ENCODE data around the gene FOXI1. TPM values are rescaled to one million over a fixed set of nuclear protein-coding genes. Genes with fewer than 3 reads are reported as not detected.

FOXI1 gene
- total RNA-seq, 4 donors from 2014 or later: not detected

GRCh38 chr5:170143710-170144109 is 38.0 kb downstream of the FOXI1 start:
- no peaks in the 10 kb centered on the region for H3K27me3 ChIP-seq
- no peak overlapping the region for H3K4me3 ChIP-seq
- in situ Hi-C loops (cut with MboI; ENCODE audit: low sequenced_read_pairs in 4 of 4) (no loop called here), intact Hi-C loops (cut with DNase I; ENCODE audit: low total_unique reads) (no loop called here)
- no peaks in the 10 kb centered on the region for H3K4me1 ChIP-seq
- DNase-seq (no peak), ATAC-seq (no peak)
- H3K27ac ChIP-seq: no peak overlapping the region
- H3K36me3 ChIP-seq: no peaks in the 10 kb centered on the region
- TF ChIP-seq CTCF (IDR thresholded peaks at IDR 0.05 in 4 of 5, conservative IDR thresholded peaks at IDR 0.05 in 1 of 5) (no peak), POLR2A (IDR thresholded peaks at IDR 0.05) (no peak)
- H3K9me3 ChIP-seq: no peaks in the 10 kb centered on the region

GRCh38 chr5:170144286-170145023 is 38.8 kb downstream of the FOXI1 start:
- TF ChIP-seq CTCF (IDR thresholded peaks at IDR 0.05 in 4 of 5, conservative IDR thresholded peaks at IDR 0.05 in 1 of 5): no peak
- TF ChIP-seq POLR2A (IDR thresholded peaks at IDR 0.05): no peak
- no peaks in the 10 kb centered on the region for H3K4me1 ChIP-seq
- H3K4me3 ChIP-seq: no peak overlapping the region
- no peak for ATAC-seq
- H3K36me3 ChIP-seq: no peaks in the 10 kb centered on the region
- DNase-seq: no peak
- no peaks in the 10 kb centered on the region for H3K27me3 ChIP-seq
- H3K9me3 ChIP-seq: no peaks in the 10 kb centered on the region
- intact Hi-C loops (cut with DNase I; ENCODE audit: low total_unique reads) (no loop called here), in situ Hi-C loops (cut with MboI; ENCODE audit: low sequenced_read_pairs in 4 of 4) (no loop called here)
- no peak overlapping the region for H3K27ac ChIP-seq

GRCh38 chr5:170145462-170145861 is 39.8 kb downstream of the FOXI1 start:
- in situ Hi-C loops (cut with MboI; ENCODE audit: low sequenced_read_pairs in 4 of 4): no loop called here

GRCh38 chr5:170147051-170147752 is 41.5 kb downstream of the FOXI1 start:
- H3K4me1 ChIP-seq: no peaks in the 10 kb centered on the region
- no peaks in the 10 kb centered on the region for H3K36me3 ChIP-seq
- no peak for TF ChIP-seq POLR2A (IDR thresholded peaks at IDR 0.05)
- TF ChIP-seq CTCF (IDR thresholded peaks at IDR 0.05 in 4 of 5, conservative IDR thresholded peaks at IDR 0.05 in 1 of 5): no peak
- ATAC-seq (no peak), DNase-seq (no peak)
- no peak overlapping the region for H3K4me3 ChIP-seq
- no peaks in the 10 kb centered on the region for H3K27me3 ChIP-seq
- no peaks in the 10 kb centered on the region for H3K9me3 ChIP-seq
- in situ Hi-C loops (cut with MboI; ENCODE audit: low sequenced_read_pairs in 4 of 4): no loop called here
- intact Hi-C loops (cut with DNase I; ENCODE audit: low total_unique reads): no loop called here
- no peak overlapping the region for H3K27ac ChIP-seq

More at GRCh38 chr5:170145462-170145861, 39.8 kb downstream of the FOXI1 start:
- Histone ChIP-seq H3K4me1 (no peaks in the 10 kb centered on the region), H3K27ac (no peak overlapping the region), H3K4me3 (no peak overlapping the region), H3K27me3 (no peaks in the 10 kb centered on the region), H3K36me3 (no peaks in the 10 kb centered on the region), H3K9me3 (no peaks in the 10 kb centered on the region)
- no peak for DNase-seq
- ATAC-seq: no peak
- intact Hi-C loops (cut with DNase I; ENCODE audit: low total_unique reads): no loop called here
- no peak for TF ChIP-seq POLR2A (IDR thresholded peaks at IDR 0.05)
- TF ChIP-seq CTCF (IDR thresholded peaks at IDR 0.05 in 4 of 5, conservative IDR thresholded peaks at IDR 0.05 in 1 of 5): no peak
